Epithelial cell of esophagus (primary cell): Measurements from ENCODE around the gene PCED1B.
A peak's percentile ranks its signal among the peaks of the same experiment; 100 is the strongest.

ENCODE experiments used
- DNase-seq: peaks from one replicate; pipeline ENCODE4 v3.0.0; 2010; ENCODE audit warnings: low read depth
- H3K4me3 ChIP-seq: 2 replicates; pipeline ENCODE4 v1.5.1; 2011; ENCODE audit warnings: mild to moderate bottlenecking, low read length, control low read depth
- CTCF ChIP-seq: IDR thresholded peaks from 2 replicates; pipeline ENCODE4 v1.5.1; 2011; ENCODE audit warnings: low read depth, mild to moderate bottlenecking, low read length, control low read depth, inconsistent platforms; ENCODE audit not compliant: insufficient read depth; ENCODE audit errors: missing control alignments

Gene PCED1B

GRCh38 chr12:47121146-47121545 lies 41.7 kb downstream of the PCED1B start:
- H3K4me3 ChIP-seq, result no peak overlapping the region
- TF ChIP-seq CTCF, result no peak
- peak; percentile 67 for DNase-seq

GRCh38 chr12:47122602-47123001 lies 43.2 kb downstream of the PCED1B start:
- no peak overlapping the region for H3K4me3 ChIP-seq
- no peak for TF ChIP-seq CTCF
- no peak for DNase-seq

GRCh38 chr12:47123730-47124129 lies 44.3 kb downstream of the PCED1B start:
- DNase-seq, result no peak
- TF ChIP-seq CTCF, result no peak
- H3K4me3 ChIP-seq, result no peak overlapping the region

GRCh38 chr12:47124451-47124850 lies 45.0 kb downstream of the PCED1B start:
- no peak overlapping the region for H3K4me3 ChIP-seq
- peak; percentile 79 for DNase-seq
- TF ChIP-seq CTCF, result no peak

- H3K4me3 ChIP-seq, result no peak overlapping the region
- TF ChIP-seq CTCF, result no peak
- DNase-seq, result no peak
These were observed 46.8 kb downstream of the PCED1B start for GRCh38 chr12:47126246-47126645.

GRCh38 chr12:47131011-47131410 lies 51.6 kb downstream of the PCED1B start:
- H3K4me3 ChIP-seq, result no peak overlapping the region
- TF ChIP-seq CTCF, result no peak
- no peak for DNase-seq

- H3K4me3 ChIP-seq, result no peak overlapping the region
- TF ChIP-seq CTCF, result no peak
- DNase-seq, result peak; percentile 40
These were observed 54.6 kb downstream of the PCED1B start for GRCh38 chr12:47134005-47134404.
